ENCODE data around the gene HLCS. TPM values are rescaled to one million over a fixed set of nuclear protein-coding genes. Genes with fewer than 3 reads are reported as not detected.

Gene HLCS
- polyA plus RNA-seq, 1 of the 3 experiments (the other 2 are of a cell fraction): 13.0 TPM

DNA sequence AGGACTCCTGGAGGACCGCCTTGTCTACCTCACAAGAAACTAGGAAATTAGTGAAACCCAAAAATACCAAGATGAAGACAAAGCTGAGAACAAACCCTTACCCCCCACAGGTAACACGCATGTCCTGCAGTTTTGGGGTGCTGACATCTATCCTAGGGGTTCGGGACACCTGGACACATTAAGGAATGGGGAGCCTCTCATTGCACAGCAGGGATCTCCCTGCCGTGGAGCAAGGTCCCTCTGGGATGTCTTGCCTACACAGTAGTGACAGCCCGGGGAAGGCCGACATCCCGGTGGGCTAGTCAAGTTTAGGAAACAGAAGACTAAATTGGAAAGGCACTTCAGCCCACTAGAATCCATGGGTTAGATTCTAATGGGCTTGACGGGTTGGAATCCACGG is 223.0 kb downstream of the HLCS start:
- ChIA-PET CTCF (interaction anchor here (0.8 to 3.4 kb wide), 2 partner anchors 23 to 111 kb away, joined by 3 to 13 read pairs; no protein-coding TSS in a partner anchor), POLR2A (no interaction called here)
- peaks cover 0 to 14% of the 10 kb centered on the region in 2 experiments; a peak in 1 of 4 replicates for H3K4me1 ChIP-seq (ENCODE audit: control insufficient read depth in 1 of 2, insufficient read depth in 2 of 2, low read depth in 1 of 2, low read length in 1 of 2)
- no peaks in the 10 kb centered on the region for H3K9me2 ChIP-seq
- H3K79me2 ChIP-seq (ENCODE audit: insufficient read depth): no peaks in the 10 kb centered on the region
- no peak overlapping the region for H3K4me2 ChIP-seq
- no peaks in the 10 kb centered on the region for H3K36me3 ChIP-seq (replicated peaks in 1 of 2; ENCODE audit: control insufficient read depth in 1 of 2, insufficient read depth in 2 of 2, low read length in 1 of 2)
- H2AFZ ChIP-seq (ENCODE audit: low read depth): no peak overlapping the region
- no peak overlapping the region for H3K9ac ChIP-seq
- H3K9me3 ChIP-seq: no peaks in the 10 kb centered on the region
- WGBS (ENCODE audit: low lambda C conversion rate): 94% methylated on average over 9 of the region's 9 CpGs
- TF ChIP-seq MXI1 (IDR thresholded peaks at IDR 0.05; ENCODE audit: low read depth, low read length): no peak
- TF ChIP-seq POLR2AphosphoS5 (IDR thresholded peaks at IDR 0.05; ENCODE audit: low read depth, low read length): no peak
- TF ChIP-seq, protein P1, sequence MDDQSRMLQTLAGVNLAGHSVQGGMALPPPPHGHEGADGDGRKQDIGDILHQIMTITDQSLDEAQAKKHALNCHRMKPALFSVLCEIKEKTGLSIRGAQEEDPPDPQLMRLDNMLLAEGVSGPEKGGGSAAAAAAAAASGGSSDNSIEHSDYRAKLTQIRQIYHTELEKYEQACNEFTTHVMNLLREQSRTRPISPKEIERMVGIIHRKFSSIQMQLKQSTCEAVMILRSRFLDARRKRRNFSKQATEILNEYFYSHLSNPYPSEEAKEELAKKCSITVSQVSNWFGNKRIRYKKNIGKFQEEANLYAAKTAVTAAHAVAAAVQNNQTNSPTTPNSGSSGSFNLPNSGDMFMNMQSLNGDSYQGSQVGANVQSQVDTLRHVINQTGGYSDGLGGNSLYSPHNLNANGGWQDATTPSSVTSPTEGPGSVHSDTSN (IDR thresholded peaks at IDR 0.05): no peak
- no peak for TF ChIP-seq FOXJ3 (CRISPR knock-in tag; IDR thresholded peaks at IDR 0.05)
- no peak for TF ChIP-seq RAD21 (IDR thresholded peaks at IDR 0.05; ENCODE audit: low read length)
- TF ChIP-seq YY1 (IDR thresholded peaks at IDR 0.05; ENCODE audit: low read depth): no peak
- DNase-seq: no peak
- no peaks in the 10 kb centered on the region for H3F3A ChIP-seq (replicated peaks; ENCODE audit: insufficient read depth)
- no peaks in the 10 kb centered on the region for H4K20me1 ChIP-seq (ENCODE audit: insufficient read depth)
- no peak overlapping the region for H3K4me3 ChIP-seq (ENCODE audit: low read depth in 2 of 2, low read length in 1 of 2)
- H3K27me3 ChIP-seq (ENCODE audit: insufficient read depth): no peaks in the 10 kb centered on the region; the same call in 1 of the 2 replicates
- H3K27ac ChIP-seq (ENCODE audit: low read depth in 2 of 2, low read length in 1 of 2): no peak overlapping the region

DNA sequence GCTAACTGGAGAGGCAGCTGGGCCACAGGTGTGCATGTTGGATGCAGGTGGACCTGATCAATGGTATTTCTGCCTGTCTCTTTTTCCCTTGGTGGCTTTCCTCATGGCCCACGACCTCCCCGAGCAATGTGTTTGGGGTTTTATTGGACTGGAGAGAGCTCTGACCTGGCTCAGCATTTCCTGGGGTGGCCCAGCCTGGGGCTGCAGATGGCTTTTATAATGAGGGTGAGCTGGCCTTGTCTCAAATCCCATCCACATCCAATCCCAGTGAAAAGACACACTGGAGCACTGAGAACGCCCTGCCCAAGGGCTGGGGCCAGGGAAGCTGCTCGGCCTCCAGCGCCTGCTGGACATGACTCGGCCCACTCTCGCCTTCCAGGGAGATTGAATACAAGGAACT is 223.5 kb downstream of the HLCS start:
- 99% methylated on average over 7 of the region's 7 CpGs for WGBS (ENCODE audit: low lambda C conversion rate)
- POLR2A ChIA-PET: no interaction called here
- no peaks in the 10 kb centered on the region for H3K36me3 ChIP-seq (replicated peaks in 1 of 2; ENCODE audit: control insufficient read depth in 1 of 2, insufficient read depth in 2 of 2, low read length in 1 of 2)
- no peaks in the 10 kb centered on the region for H3K9me2 ChIP-seq
- no peaks in the 10 kb centered on the region for H3F3A ChIP-seq (replicated peaks; ENCODE audit: insufficient read depth)
- H3K27ac ChIP-seq (ENCODE audit: low read depth in 2 of 2, low read length in 1 of 2): no peak overlapping the region
- no peak overlapping the region for H3K4me2 ChIP-seq
- H4K20me1 ChIP-seq (ENCODE audit: insufficient read depth): no peaks in the 10 kb centered on the region
- TF ChIP-seq, protein P2, sequence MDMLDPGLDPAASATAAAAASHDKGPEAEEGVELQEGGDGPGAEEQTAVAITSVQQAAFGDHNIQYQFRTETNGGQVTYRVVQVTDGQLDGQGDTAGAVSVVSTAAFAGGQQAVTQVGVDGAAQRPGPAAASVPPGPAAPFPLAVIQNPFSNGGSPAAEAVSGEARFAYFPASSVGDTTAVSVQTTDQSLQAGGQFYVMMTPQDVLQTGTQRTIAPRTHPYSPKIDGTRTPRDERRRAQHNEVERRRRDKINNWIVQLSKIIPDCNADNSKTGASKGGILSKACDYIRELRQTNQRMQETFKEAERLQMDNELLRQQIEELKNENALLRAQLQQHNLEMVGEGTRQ (IDR thresholded peaks at IDR 0.05; ENCODE audit: borderline replicate concordance, low read depth, low read length): no peak
- TF ChIP-seq, protein P3, sequence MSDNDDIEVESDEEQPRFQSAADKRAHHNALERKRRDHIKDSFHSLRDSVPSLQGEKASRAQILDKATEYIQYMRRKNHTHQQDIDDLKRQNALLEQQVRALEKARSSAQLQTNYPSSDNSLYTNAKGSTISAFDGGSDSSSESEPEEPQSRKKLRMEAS (IDR thresholded peaks at IDR 0.05; ENCODE audit: low read depth): no peak
- TF ChIP-seq FOXM1 (IDR thresholded peaks at IDR 0.05; ENCODE audit: low read depth): no peak
- TF ChIP-seq, protein P4, sequence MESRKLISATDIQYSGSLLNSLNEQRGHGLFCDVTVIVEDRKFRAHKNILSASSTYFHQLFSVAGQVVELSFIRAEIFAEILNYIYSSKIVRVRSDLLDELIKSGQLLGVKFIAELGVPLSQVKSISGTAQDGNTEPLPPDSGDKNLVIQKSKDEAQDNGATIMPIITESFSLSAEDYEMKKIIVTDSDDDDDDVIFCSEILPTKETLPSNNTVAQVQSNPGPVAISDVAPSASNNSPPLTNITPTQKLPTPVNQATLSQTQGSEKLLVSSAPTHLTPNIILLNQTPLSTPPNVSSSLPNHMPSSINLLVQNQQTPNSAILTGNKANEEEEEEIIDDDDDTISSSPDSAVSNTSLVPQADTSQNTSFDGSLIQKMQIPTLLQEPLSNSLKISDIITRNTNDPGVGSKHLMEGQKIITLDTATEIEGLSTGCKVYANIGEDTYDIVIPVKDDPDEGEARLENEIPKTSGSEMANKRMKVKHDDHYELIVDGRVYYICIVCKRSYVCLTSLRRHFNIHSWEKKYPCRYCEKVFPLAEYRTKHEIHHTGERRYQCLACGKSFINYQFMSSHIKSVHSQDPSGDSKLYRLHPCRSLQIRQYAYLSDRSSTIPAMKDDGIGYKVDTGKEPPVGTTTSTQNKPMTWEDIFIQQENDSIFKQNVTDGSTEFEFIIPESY (IDR thresholded peaks at IDR 0.05; ENCODE audit: borderline replicate concordance, low read depth): no peak
- TF ChIP-seq ELF1 (IDR thresholded peaks at IDR 0.05): no peak
- TF ChIP-seq EZH2phosphoT487 (IDR thresholded peaks at IDR 0.05; ENCODE audit: borderline replicate concordance, low read depth): no peak
- TF ChIP-seq, protein P5, sequence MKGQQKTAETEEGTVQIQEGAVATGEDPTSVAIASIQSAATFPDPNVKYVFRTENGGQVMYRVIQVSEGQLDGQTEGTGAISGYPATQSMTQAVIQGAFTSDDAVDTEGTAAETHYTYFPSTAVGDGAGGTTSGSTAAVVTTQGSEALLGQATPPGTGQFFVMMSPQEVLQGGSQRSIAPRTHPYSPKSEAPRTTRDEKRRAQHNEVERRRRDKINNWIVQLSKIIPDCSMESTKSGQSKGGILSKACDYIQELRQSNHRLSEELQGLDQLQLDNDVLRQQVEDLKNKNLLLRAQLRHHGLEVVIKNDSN (IDR thresholded peaks at IDR 0.05; ENCODE audit: borderline replicate concordance, low read depth): no peak
- no peak for TF ChIP-seq JUND (IDR thresholded peaks at IDR 0.05)
- TF ChIP-seq TAF1 (IDR thresholded peaks at IDR 0.05; ENCODE audit: borderline replicate concordance, low read depth, low read length): no peak
- TF ChIP-seq YY1 (IDR thresholded peaks at IDR 0.05; ENCODE audit: low read depth): no peak
- no peak for TF ChIP-seq GABPA (IDR thresholded peaks at IDR 0.05; ENCODE audit: low read depth)
- TF ChIP-seq MEF2A (IDR thresholded peaks at IDR 0.05; ENCODE audit: borderline replicate concordance, low read depth): no peak
- no peak for TF ChIP-seq EP300 (IDR thresholded peaks at IDR 0.05; ENCODE audit: borderline replicate concordance in 1 of 2, low read depth in 1 of 2, low read length in 1 of 2)
- no peak for TF ChIP-seq POLR2AphosphoS5 (IDR thresholded peaks at IDR 0.05; ENCODE audit: low read depth, low read length)
- TF ChIP-seq, protein P6, sequence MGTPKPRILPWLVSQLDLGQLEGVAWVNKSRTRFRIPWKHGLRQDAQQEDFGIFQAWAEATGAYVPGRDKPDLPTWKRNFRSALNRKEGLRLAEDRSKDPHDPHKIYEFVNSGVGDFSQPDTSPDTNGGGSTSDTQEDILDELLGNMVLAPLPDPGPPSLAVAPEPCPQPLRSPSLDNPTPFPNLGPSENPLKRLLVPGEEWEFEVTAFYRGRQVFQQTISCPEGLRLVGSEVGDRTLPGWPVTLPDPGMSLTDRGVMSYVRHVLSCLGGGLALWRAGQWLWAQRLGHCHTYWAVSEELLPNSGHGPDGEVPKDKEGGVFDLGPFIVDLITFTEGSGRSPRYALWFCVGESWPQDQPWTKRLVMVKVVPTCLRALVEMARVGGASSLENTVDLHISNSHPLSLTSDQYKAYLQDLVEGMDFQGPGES (IDR thresholded peaks at IDR 0.05; ENCODE audit: low read depth, low read length): no peak
- peaks cover 0 to 14% of the 10 kb centered on the region in 2 experiments; a peak in 1 of 4 replicates for H3K4me1 ChIP-seq (ENCODE audit: control insufficient read depth in 1 of 2, insufficient read depth in 2 of 2, low read depth in 1 of 2, low read length in 1 of 2)
- H3K79me2 ChIP-seq (ENCODE audit: insufficient read depth): no peaks in the 10 kb centered on the region
- CTCF ChIA-PET: interaction anchor here (0.8 kb wide), 1 partner anchor 23 kb away, joined by 3 read pairs; no protein-coding TSS in a partner anchor
- no peak overlapping the region for H3K4me3 ChIP-seq (ENCODE audit: low read depth in 2 of 2, low read length in 1 of 2)
- H3K27me3 ChIP-seq (ENCODE audit: insufficient read depth): no peaks in the 10 kb centered on the region; the same call in 1 of the 2 replicates
- no peak overlapping the region for H2AFZ ChIP-seq (ENCODE audit: low read depth)
- DNase-seq: no peak
- no peak overlapping the region for H3K9ac ChIP-seq
- H3K9me3 ChIP-seq: no peaks in the 10 kb centered on the region
